Uterus (tissue), 2 donors: ENCODE results near the gene CARD9.

Source experiments
- POLR2A ChIP-seq, 2 donors: fragments of 450-650 bp; IDR thresholded peaks; one replicate each; pipeline ENCODE4 v1.6.1; 2016; ENCODE audit warnings: antibody characterized with exemption in 2 of 2, mild to moderate bottlenecking in 1 of 2, moderate library complexity in 1 of 2
- TF ChIP-seq, protein P1 (sequence below), 4 experiments: fragments of 200-600 bp in 2 of 4; fragments of 450-650 bp in 2 of 4; sonication (generic) in 2 of 4; IDR thresholded peaks; one replicate each; pipeline ENCODE4 v1.5.1; 2016 to 2019; ENCODE audit warnings: antibody characterized with exemption in 4 of 4, mild to moderate bottlenecking in 2 of 4, moderate library complexity in 1 of 4

DNA sequence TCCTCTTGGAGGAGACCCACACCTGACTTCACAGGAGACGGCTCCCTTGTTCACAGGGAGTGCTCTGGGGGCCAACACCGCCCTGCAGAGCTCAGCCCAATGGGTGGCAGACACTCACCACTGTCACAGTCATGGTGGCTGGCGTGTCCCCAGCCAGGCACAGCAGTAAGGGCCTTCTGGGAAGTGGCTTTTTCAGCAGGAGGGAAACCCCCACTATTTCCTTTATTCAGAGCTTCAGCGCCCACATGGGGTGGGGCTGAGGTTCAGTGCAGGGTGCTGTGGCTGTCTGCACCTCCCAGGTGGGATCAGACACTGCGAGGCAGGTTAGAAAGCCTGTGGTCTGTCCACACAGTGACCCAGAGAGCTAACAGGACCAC lies 30.1 kb upstream of the CARD9 start:
- no peak for TF ChIP-seq POLR2A (IDR thresholded peaks at IDR 0.05)
- TF ChIP-seq, protein P1, sequence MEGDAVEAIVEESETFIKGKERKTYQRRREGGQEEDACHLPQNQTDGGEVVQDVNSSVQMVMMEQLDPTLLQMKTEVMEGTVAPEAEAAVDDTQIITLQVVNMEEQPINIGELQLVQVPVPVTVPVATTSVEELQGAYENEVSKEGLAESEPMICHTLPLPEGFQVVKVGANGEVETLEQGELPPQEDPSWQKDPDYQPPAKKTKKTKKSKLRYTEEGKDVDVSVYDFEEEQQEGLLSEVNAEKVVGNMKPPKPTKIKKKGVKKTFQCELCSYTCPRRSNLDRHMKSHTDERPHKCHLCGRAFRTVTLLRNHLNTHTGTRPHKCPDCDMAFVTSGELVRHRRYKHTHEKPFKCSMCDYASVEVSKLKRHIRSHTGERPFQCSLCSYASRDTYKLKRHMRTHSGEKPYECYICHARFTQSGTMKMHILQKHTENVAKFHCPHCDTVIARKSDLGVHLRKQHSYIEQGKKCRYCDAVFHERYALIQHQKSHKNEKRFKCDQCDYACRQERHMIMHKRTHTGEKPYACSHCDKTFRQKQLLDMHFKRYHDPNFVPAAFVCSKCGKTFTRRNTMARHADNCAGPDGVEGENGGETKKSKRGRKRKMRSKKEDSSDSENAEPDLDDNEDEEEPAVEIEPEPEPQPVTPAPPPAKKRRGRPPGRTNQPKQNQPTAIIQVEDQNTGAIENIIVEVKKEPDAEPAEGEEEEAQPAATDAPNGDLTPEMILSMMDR (IDR thresholded peaks at IDR 0.05), result no peak
